ENCODE measurements around the gene ARPC1B.
"Not testable (repeated sequence)": the region's sequence is repeated elsewhere in the genome, so short reads cannot be mapped to it uniquely, and the experiment has no call there.

DNA sequence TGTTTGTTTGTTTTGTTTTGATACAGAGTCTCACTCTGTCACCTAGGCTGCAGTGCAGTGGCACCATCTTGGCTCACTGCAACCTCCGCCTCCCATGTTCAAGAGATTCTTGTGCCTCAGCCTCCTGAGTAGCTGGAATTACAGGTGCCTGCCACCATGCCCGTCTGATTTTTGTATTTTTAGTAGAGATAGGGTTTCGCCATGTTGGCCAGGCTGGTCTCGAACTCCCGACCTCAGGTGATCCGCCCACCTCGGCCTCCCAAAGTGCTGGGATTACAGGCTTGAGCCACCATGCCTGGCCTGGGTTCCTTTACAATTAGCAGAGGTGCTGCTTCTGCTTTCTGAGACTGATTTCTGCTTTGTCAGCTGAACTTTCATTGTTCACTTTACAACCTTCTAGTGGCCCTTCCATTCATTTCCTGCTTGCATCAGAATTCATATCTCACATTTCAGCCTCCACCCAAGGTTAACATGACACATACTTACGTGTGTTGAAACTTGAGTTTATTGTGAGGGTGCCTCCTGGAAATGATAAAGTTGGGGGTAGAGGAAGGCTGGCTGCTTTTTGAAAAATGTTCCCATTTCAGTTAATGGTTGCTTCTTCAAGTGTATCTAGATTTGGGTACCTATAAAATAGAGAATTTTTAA lies 44.1 kb upstream of the ARPC1B start:
- TF ChIP-seq, protein P1, sequence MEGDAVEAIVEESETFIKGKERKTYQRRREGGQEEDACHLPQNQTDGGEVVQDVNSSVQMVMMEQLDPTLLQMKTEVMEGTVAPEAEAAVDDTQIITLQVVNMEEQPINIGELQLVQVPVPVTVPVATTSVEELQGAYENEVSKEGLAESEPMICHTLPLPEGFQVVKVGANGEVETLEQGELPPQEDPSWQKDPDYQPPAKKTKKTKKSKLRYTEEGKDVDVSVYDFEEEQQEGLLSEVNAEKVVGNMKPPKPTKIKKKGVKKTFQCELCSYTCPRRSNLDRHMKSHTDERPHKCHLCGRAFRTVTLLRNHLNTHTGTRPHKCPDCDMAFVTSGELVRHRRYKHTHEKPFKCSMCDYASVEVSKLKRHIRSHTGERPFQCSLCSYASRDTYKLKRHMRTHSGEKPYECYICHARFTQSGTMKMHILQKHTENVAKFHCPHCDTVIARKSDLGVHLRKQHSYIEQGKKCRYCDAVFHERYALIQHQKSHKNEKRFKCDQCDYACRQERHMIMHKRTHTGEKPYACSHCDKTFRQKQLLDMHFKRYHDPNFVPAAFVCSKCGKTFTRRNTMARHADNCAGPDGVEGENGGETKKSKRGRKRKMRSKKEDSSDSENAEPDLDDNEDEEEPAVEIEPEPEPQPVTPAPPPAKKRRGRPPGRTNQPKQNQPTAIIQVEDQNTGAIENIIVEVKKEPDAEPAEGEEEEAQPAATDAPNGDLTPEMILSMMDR (IDR thresholded peaks at IDR 0.05), result not testable (repeated sequence)
- not testable (repeated sequence) for TF ChIP-seq ZFX (IDR thresholded peaks at IDR 0.05; ENCODE audit: borderline replicate concordance)

Data from 22Rv1 (cell line).